HL-60 (cell line): ENCODE measurements around the gene SLC9C2.

Experiments
- DNase-seq, 2 experiments: peaks; one replicate each; pipeline ENCODE4 v3.0.0-alpha.2; 2010 to 2020; ENCODE audit warnings: low read depth in 1 of 2, low spot score in 1 of 2
- H3K27ac ChIP-seq: fragments of 250-450 bp; sonication (Bioruptor Pico); replicated peaks from 2 replicates; pipeline ENCODE4 v1.5.1; 2020; ENCODE audit warnings: mild to moderate bottlenecking, moderate library complexity
- H3K27me3 ChIP-seq: fragments of 250-450 bp; sonication (Bioruptor Pico); 2 replicates; pipeline ENCODE4 v1.5.1; 2021; ENCODE audit warnings: mild to moderate bottlenecking, moderate library complexity; ENCODE audit not compliant: insufficient read depth, poor library complexity, severe bottlenecking
- H3K4me3 ChIP-seq: replicated peaks from 2 replicates; pipeline ENCODE4 v1.5.1; 2011; ENCODE audit warnings: mild to moderate bottlenecking, control low read depth, low read length; ENCODE audit not compliant: insufficient read depth
- CTCF ChIP-seq: IDR thresholded peaks from one replicate; pipeline ENCODE4 v1.5.1; 2011; ENCODE audit warnings: low read length, control low read depth, inconsistent platforms; ENCODE audit not compliant: insufficient read depth
- GABPA ChIP-seq: IDR thresholded peaks from 2 replicates; pipeline ENCODE4 v1.6.1; 2012; ENCODE audit warnings: low read depth
- POLR2AphosphoS5 ChIP-seq: IDR thresholded peaks from 2 replicates; pipeline ENCODE4 v1.6.1; 2012; ENCODE audit warnings: low read depth
- REST ChIP-seq: IDR thresholded peaks from 2 replicates; pipeline ENCODE4 v1.6.1; 2012; ENCODE audit warnings: low read depth; ENCODE audit not compliant: insufficient replicate concordance
- SPI1 ChIP-seq: IDR thresholded peaks from 2 replicates; pipeline ENCODE4 v1.6.1; 2012; ENCODE audit warnings: low read depth, mild to moderate bottlenecking, borderline replicate concordance

Gene SLC9C2

DNA sequence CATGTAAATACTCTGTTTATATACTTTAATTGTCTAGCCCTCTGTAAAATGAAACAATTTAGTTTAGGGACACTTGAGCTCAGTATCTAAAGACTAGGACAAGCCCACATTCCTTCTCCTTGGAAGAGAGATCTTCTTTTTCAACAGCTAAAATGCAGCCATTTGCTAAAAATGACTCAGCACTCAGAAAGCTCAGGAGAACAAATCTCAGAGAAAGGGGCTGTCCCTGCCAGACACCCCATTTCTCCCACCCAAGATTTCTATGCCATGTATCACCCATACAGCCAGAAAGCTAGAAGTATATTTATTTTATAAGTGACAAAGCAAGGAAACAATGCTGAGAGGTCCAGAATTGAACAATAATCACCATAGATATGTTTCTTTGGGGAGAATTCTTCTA is 148.9 kb downstream of the SLC9C2 start:
- TF ChIP-seq POLR2AphosphoS5 (no peak), REST (no peak), GABPA (no peak), CTCF (no peak), SPI1 (no peak)
- Histone ChIP-seq H3K4me3 (no peak overlapping the region), H3K27ac (no peak overlapping the region), H3K27me3 (no peaks in the 10 kb centered on the region)
- no peak for DNase-seq

GRCh38 chr1:173451981-173452380 is 150.9 kb downstream of the SLC9C2 start:
- DNase-seq = no peak
- TF ChIP-seq CTCF (no peak), REST (no peak), POLR2AphosphoS5 (no peak), SPI1 (no peak), GABPA (no peak)
- Histone ChIP-seq H3K4me3 (no peak overlapping the region), H3K27me3 (no peaks in the 10 kb centered on the region), H3K27ac (no peak overlapping the region)
